CD4-positive, alpha-beta T cell treated with Interleukin-2 at 100 ng/mL for 4 hours (primary cell): Measurements from ENCODE around the gene GLIS1.

Experiments
- DNase-seq: peaks from one replicate; pipeline ENCODE4 v3.0.0-alpha.2; 2020; ENCODE audit warnings: low spot score

GLIS1 gene

GRCh38 chr1:53548031-53548491 is 190.9 kb downstream of the GLIS1 start:
- no peak for DNase-seq

DNA sequence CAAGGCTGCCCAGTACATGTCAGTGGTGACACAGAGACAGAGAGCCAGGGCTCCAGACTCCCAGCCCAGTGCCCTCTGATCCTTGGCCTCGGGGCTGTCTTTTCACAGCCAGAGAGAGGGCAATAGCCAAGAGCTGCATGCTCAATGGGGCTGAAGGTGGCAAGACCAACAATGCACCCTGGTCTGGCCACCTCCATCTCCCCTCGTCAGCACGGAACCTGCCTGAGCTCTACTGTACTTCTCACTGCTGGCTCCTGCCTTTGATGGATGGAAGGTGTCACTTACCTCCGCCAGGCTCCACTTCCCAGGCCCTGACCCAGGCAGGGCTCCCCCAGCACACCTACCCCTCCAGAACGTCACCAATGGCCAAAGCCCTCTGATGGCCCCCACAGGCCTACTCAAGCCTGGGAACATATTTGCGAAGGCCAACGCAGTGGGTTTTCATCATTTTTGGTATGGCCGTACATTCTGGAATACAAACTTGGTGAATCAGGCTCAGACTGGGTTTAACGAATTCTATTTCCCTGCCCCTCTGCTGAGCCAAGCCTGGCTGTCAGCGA is 191.7 kb downstream of the GLIS1 start:
- DNase-seq: no peak

GRCh38 chr1:53546409-53547155 is 192.4 kb downstream of the GLIS1 start:
- no peak for DNase-seq

DNA sequence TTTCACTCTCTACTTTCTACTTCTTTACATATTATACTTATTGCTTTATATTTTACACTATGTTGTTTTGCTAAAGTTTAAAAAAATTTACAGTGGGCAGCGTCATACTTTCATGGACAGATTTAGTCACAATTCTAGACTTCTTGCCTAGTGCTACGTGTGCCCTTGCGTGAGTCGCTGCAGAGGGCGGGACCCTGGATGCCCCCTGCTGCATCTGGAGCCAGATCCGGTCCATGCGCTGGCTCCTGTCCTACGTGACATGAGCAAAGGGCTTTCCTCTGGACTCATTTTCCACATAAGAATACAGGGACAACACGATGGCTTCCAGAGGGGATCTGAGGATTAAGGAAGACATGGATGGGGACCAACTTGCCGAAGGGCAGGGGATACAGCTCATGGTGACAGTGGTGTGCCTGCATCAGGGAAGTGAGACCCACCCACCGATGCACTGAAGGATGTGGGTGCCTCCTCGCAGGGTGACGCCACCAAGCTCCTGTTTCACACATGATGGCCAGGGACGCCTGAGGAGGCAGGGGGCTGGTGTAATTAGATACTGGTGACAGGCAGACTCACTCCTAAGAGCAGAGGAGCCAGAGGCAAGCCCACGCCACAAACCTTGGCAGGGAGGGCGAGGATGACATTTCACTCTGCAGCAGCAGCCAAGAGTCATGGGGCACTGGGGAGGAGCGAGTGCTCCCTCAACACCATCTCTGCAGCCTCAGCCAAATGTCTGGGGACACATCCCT is 193.1 kb downstream of the GLIS1 start:
- no peak for DNase-seq

DNA sequence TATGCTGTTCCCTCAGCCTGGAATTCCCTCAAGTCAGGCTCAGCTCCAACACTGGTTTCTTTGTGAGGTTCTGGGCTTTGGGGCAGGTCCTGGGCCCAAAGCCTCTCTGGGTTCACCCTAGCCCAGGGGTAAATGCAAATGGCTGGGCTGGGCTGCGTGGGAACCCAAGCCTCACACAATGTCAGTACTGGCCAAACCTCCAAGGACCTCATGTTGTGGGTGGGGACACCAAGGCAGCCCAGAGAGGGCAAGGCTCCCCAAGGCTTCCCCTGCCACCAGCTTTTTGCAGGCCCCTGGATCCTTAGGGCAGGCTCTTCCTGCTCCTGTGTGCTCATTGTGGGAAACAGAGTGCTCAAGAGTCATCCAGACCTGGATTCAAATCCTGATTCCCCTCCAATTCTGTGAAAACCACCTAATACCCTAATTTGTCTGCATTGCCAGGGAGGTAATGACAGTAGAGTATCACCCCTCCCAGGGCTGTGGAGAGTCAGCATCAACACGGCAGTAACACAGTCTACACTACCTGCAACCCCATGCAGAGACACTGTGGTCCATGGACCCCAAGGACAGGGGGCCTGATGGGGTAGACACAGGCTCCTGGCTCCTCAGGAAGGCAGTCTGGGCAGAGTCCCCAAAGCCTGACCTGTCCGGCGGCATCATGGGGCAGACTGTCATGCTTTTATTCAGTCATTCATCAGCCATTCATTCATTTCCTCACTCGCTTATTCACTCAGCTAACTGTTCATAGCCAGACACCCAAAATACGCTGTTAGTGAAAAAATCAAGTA is 194.0 kb downstream of the GLIS1 start:
- DNase-seq: no peak

- no peak for DNase-seq
These were observed 194.9 kb downstream of the GLIS1 start for GRCh38 chr1:53543778-53544695.

DNA sequence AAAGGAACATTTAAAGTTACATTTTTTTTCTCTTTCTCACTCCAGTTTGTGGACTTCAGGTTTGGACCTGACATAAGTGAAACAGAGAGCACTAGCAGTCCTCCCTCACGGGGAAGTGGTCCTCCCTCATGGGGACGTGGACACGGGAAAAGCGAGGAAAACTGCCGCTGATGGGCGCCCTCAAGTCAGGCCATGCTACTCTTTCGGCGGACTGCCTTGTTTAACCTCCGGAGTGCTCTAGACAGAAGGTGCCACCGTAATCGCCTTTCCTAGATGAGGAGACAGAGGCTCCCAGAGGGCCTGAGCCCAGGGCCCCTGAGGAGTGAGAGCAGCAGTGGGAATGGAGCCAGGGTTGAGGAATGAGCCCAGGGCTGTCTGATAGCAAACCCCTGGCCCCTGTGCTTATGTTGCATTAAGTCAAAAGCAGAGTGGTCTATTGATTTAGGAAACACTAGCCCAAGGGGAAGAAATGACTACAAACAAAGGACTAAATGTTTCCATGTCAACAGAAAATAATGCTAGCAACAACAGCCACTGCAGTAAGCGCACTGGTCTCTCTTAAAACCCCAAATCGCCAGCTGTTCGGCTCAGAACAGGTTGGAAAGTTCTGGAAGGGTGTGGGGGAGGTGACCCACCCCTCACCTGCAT is 195.7 kb downstream of the GLIS1 start:
- no peak for DNase-seq

DNA sequence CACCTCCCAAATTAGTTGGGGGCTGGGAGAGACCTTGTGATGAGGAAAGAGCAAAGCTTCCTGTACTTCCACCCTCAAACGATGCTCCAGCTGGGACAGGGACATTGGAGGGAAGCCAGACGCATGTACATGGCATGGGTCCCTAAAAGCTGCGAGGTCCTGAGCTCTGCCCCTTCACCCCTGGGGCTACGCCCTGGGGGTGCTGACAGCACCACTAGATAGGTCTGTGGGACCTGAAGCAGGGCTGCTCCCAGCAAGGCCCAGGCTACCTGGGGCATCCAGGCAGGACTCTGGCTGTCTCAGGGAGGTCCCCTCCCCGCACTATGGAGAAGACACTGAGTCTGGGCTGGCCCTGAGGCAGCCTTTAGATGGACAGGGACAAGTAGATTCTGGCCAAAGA is 196.4 kb downstream of the GLIS1 start:
- no peak for DNase-seq

GRCh38 chr1:53541761-53542550 is 197.0 kb downstream of the GLIS1 start:
- DNase-seq: no peak

- DNase-seq: no peak
These were observed 197.7 kb downstream of the GLIS1 start for GRCh38 chr1:53541263-53541625.

- DNase-seq: no peak
These were observed 198.2 kb downstream of the GLIS1 start for GRCh38 chr1:53540604-53541262.

- no peak for DNase-seq
These were observed 199.0 kb downstream of the GLIS1 start for GRCh38 chr1:53539711-53540603.

- DNase-seq: no peak
These were observed 199.7 kb downstream of the GLIS1 start for GRCh38 chr1:53539226-53539625.

DNA sequence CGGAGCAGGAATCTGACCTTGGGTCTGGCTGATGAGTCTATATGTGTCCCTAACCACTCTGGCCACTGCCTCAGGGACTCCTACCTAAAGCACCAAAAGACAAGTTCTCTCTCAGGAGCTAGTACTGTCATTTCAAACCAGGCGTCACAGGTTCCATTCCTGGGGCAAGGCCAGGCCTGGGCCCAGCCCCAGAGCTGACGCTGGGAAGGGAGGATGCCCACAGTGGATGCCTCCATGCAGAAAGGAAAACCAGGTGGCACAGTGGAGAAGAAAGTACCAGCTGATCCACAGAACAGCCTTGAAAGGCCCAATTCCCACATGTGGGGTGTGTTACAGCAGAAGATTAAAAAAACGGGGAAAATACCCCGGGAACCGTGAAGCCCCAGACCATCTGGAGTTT is 202.4 kb downstream of the GLIS1 start:
- DNase-seq: no peak

GRCh38 chr1:53535846-53536245 is 203.1 kb downstream of the GLIS1 start:
- DNase-seq: no peak

DNA sequence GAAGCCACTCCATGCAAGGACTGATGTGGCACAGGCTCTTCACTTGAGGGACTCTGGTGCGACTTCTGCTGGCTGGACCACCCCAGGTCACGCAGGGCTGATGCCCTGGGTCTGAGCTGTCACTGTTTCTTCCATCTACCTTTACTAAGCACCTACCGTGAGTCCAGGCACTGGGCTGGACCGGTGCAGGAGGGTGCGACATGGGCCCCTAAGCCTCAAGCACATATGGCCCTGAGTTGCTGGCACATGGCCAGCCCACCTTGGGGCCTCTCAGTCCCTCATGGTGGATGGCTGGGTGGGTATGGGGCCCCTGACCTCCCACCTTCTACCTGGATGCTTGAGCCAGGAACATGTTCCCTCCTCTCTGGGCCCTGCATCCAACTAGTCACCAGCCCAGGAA is 203.7 kb downstream of the GLIS1 start:
- no peak for DNase-seq

GRCh38 chr1:53532912-53533311 is 206.1 kb downstream of the GLIS1 start:
- no peak for DNase-seq

- no peak for DNase-seq
These were observed 206.6 kb downstream of the GLIS1 start for GRCh38 chr1:53532377-53532776.
